HEK293T (cell line): ENCODE data around the gene CDX2.
"Not testable (repeated sequence)": the region's sequence is repeated elsewhere in the genome, so short reads cannot be mapped to it uniquely, and the experiment has no call there.

ENCODE experiments used
- CTCF ChIA-PET: fragments of 350-600 bp; formaldehyde crosslinking; extraction: SDS; loops from one replicate; lab custom pipeline; 2021; ENCODE audit warnings: antibody characterized with exemption, inconsistent platforms; lab: Yijun Ruan, JAX
- POLR2A ChIA-PET: fragments of 350-600 bp; formaldehyde crosslinking; extraction: SDS; loops from one replicate; lab custom pipeline; 2020; ENCODE audit warnings: antibody characterized with exemption, inconsistent platforms; lab: Yijun Ruan, JAX
- DNase-seq: peaks from one replicate; pipeline ENCODE4 v3.0.0; 2012; ENCODE audit warnings: mixed read lengths; ENCODE audit errors: extremely low spot score
- ARNT ChIP-seq: fragments of 450-650 bp; IDR thresholded peaks from 2 replicates; pipeline ENCODE4 v1.6.1; 2017; ENCODE audit warnings: mild to moderate bottlenecking
- BHLHE40 ChIP-seq: fragments of 450-650 bp; IDR thresholded peaks from 2 replicates; pipeline ENCODE4 v1.6.1; 2016; ENCODE audit warnings: mild to moderate bottlenecking, moderate library complexity, borderline replicate concordance
- CTBP1 ChIP-seq: fragments of 450-650 bp; IDR thresholded peaks from 2 replicates; pipeline ENCODE4 v1.6.1; 2016; ENCODE audit warnings: borderline replicate concordance
- ELF4 ChIP-seq: fragments of 450-650 bp; IDR thresholded peaks from 2 replicates; pipeline ENCODE4 v1.6.1; 2017; ENCODE audit warnings: antibody characterized with exemption
- FOXA1 ChIP-seq: fragments of 450-650 bp; IDR thresholded peaks from 2 replicates; pipeline ENCODE4 v1.6.1; 2016; ENCODE audit warnings: mild to moderate bottlenecking
- FOXK2 ChIP-seq: fragments of 450-650 bp; IDR thresholded peaks from 2 replicates; pipeline ENCODE4 v1.6.1; 2016; ENCODE audit warnings: mild to moderate bottlenecking
- FOXM1 ChIP-seq: fragments of 450-650 bp; IDR thresholded peaks from 2 replicates; pipeline ENCODE4 v1.6.1; 2017; ENCODE audit warnings: mild to moderate bottlenecking, borderline replicate concordance
- HDGF ChIP-seq: fragments of 450-650 bp; IDR thresholded peaks from 2 replicates; pipeline ENCODE4 v1.6.1; 2017; ENCODE audit warnings: antibody characterized with exemption, borderline replicate concordance
- L3MBTL2 ChIP-seq: fragments of 450-650 bp; conservative IDR thresholded peaks from 2 replicates; pipeline ENCODE4 v1.6.1; 2016; ENCODE audit warnings: mild to moderate bottlenecking
- LEF1 ChIP-seq: fragments of 450-650 bp; IDR thresholded peaks from 2 replicates; pipeline ENCODE4 v1.6.1; 2017; ENCODE audit warnings: mild to moderate bottlenecking, borderline replicate concordance
- NFRKB ChIP-seq: fragments of 450-650 bp; IDR thresholded peaks from 2 replicates; pipeline ENCODE4 v1.6.1; 2016; ENCODE audit warnings: mild to moderate bottlenecking, moderate library complexity
- PKNOX1 ChIP-seq: fragments of 450-650 bp; IDR thresholded peaks from 2 replicates; pipeline ENCODE4 v1.6.1; 2016
- SP1 ChIP-seq: fragments of 450-650 bp; IDR thresholded peaks from 2 replicates; pipeline ENCODE4 v1.6.1; 2017
- SUZ12 ChIP-seq: fragments of 450-650 bp; IDR thresholded peaks from 2 replicates; pipeline ENCODE4 v1.6.1; 2016; ENCODE audit warnings: mild to moderate bottlenecking
- TARDBP ChIP-seq: fragments of 450-650 bp; IDR thresholded peaks from 2 replicates; pipeline ENCODE4 v1.6.1; 2016
- ZNF384 ChIP-seq: fragments of 450-650 bp; IDR thresholded peaks from 2 replicates; pipeline ENCODE4 v1.6.1; 2016

The CDX2 gene

GRCh38 chr13:27969082-27969865 lies at the start of gene CDX2:
Gene CDX2 (minus strand): TSS chr13:27969315. CDS start chr13:27969006, 309 bp downstream.
- ChIA-PET CTCF (interaction anchor here (0.8 to 1.7 kb wide), 3 partner anchors 17 to 607 kb away, joined by 3 to 4 read pairs (median 3); no protein-coding TSS in a partner anchor), POLR2A (interaction anchor here (1.0 to 2.3 kb wide), 5 partner anchors 7 to 143 kb away, joined by 4 to 10 read pairs (median 5); no protein-coding TSS in a partner anchor)
- TF ChIP-seq NFRKB: no peak
- peak; percentile 50; the same call in 1 of the 2 replicates for TF ChIP-seq PKNOX1
- TF ChIP-seq FOXM1: no peak
- TF ChIP-seq TARDBP: no peak
- TF ChIP-seq ZNF384: no peak
- no peak for TF ChIP-seq LEF1
- TF ChIP-seq SP1: no peak
- peak; percentile 30; the same call in 1 of the 2 replicates for TF ChIP-seq L3MBTL2
- no peak for TF ChIP-seq FOXA1
- no peak for TF ChIP-seq CTBP1
- TF ChIP-seq BHLHE40: no peak
- no peak for TF ChIP-seq ELF4
- peak; percentile 92 for TF ChIP-seq ARNT
- no peak for TF ChIP-seq FOXK2
- TF ChIP-seq HDGF: peak; percentile 35; the same call in 1 of the 2 replicates
- TF ChIP-seq SUZ12: no peak
- DNase-seq: peak; percentile 68

- no peak for TF ChIP-seq NFRKB
- no peak for TF ChIP-seq FOXM1
- no peak for TF ChIP-seq ARNT
Observed at GRCh38 chr13:28014301-28014700, 45.2 kb upstream of the CDX2 start.

GRCh38 chr13:28013482-28013881 lies 44.4 kb upstream of the CDX2 start:
- ChIA-PET CTCF (no interaction called here), POLR2A (no interaction called here)
- TF ChIP-seq SP1: no peak
- no peak for DNase-seq

More at GRCh38 chr13:28014301-28014700, 45.2 kb upstream of the CDX2 start:
- DNase-seq: no peak
- CTCF ChIA-PET: no interaction called here
- POLR2A ChIA-PET: no interaction called here

GRCh38 chr13:28012896-28013295 lies 43.8 kb upstream of the CDX2 start:
- no peak for TF ChIP-seq FOXA1
- TF ChIP-seq FOXM1: no peak
- TF ChIP-seq LEF1: no peak
- TF ChIP-seq ARNT: no peak
- TF ChIP-seq ZNF384: no peak
- no peak for TF ChIP-seq BHLHE40
- no peak for TF ChIP-seq NFRKB
- TF ChIP-seq TARDBP: no peak
- CTCF ChIA-PET: no interaction called here
- no peak for DNase-seq
- POLR2A ChIA-PET: no interaction called here

GRCh38 chr13:28012383-28012782 lies 43.3 kb upstream of the CDX2 start:
- ChIA-PET CTCF (no interaction called here), POLR2A (no interaction called here)
- no peak for TF ChIP-seq NFRKB
- TF ChIP-seq TARDBP: no peak
- no peak for TF ChIP-seq FOXM1
- no peak for TF ChIP-seq LEF1
- no peak for TF ChIP-seq SUZ12
- TF ChIP-seq ELF4: no peak
- no peak for TF ChIP-seq ZNF384
- TF ChIP-seq SP1: no peak
- TF ChIP-seq ARNT: no peak
- no peak for TF ChIP-seq FOXA1
- no peak for TF ChIP-seq PKNOX1
- no peak for TF ChIP-seq HDGF
- TF ChIP-seq CTBP1: no peak
- TF ChIP-seq BHLHE40: no peak
- TF ChIP-seq L3MBTL2: no peak
- TF ChIP-seq FOXK2: no peak
- DNase-seq: no peak

- no peak for TF ChIP-seq HDGF
- POLR2A ChIA-PET: no interaction called here
- CTCF ChIA-PET: no interaction called here
- no peak for DNase-seq
Observed at GRCh38 chr13:28010046-28010445, 40.9 kb upstream of the CDX2 start.

- POLR2A ChIA-PET, DNase-seq, CTCF ChIA-PET: not testable (repeated sequence)
Observed at GRCh38 chr13:28005016-28005415, 35.9 kb upstream of the CDX2 start.
